ENCODE measurements around the gene MCRIP1. TPM values are rescaled to one million over a fixed set of nuclear protein-coding genes. Genes with fewer than 3 reads are reported as not detected.

MCRIP1 gene
- total and polyA plus RNA-seq, 9 of the 15 experiments (the other 6 are each of a cell fraction or from before 2014, with no cell fraction given), result 0.39 to 35.8 (median 9.7) TPM

GRCh38 chr17:81832608-81833159, 407 bp downstream of the MCRIP1 start (continued):
- TF ChIP-seq SMAD4 (CRISPR knock-in tag; conservative IDR thresholded peaks at IDR 0.05) (peak; percentile 72), MAX (CRISPR knock-in tag; IDR thresholded peaks at IDR 0.05) (0 out of 2 replicates have a peak, but pooled peaks have one; percentile 17), U2AF2 (optimal IDR thresholded peaks at IDR 0.05; ENCODE audit: low read depth, low read length) (no peak), ZNF197 (CRISPR knock-in tag; IDR thresholded peaks at IDR 0.05; ENCODE audit: low read depth) (no peak), MIER1 (IDR thresholded peaks at IDR 0.05; ENCODE audit: low read depth) (0 out of 2 replicates have a peak, but pooled peaks have one; percentile 12), PML (IDR thresholded peaks at IDR 0.05; ENCODE audit: low read length) (no peak), KLF13 (tag; IDR thresholded peaks at IDR 0.05; ENCODE audit: borderline replicate concordance, low read depth) (0 out of 2 replicates have a peak, but pooled peaks have one; percentile 43), EHMT2 (IDR thresholded peaks at IDR 0.05) (no peak), ZNF668 (CRISPR knock-in tag; IDR thresholded peaks at IDR 0.05) (no peak; the same call in 1 of the 2 replicates), ERF (CRISPR knock-in tag; IDR thresholded peaks at IDR 0.05) (0 out of 2 replicates have a peak, but pooled peaks have one; percentile 69), NFRKB (IDR thresholded peaks at IDR 0.05; ENCODE audit: low read depth) (peak; percentile 45; the same call in 1 of the 2 replicates), POLR2B (IDR thresholded peaks at IDR 0.05; ENCODE audit: low read depth, partially characterized antibody) (no peak), ZNF407 (IDR thresholded peaks at IDR 0.05; ENCODE audit: low read depth) (no peak), HMGN3 (IDR thresholded peaks at IDR 0.05; ENCODE audit: borderline replicate concordance, extremely low read depth, insufficient read length, low read depth, low read length) (peak; percentile 55), CC2D1A (IDR thresholded peaks at IDR 0.05) (no peak), CXXC5 (CRISPR knock-in tag; IDR thresholded peaks at IDR 0.05) (peak; percentile 74), PHF8 (IDR thresholded peaks at IDR 0.05; ENCODE audit: borderline replicate concordance, low read length) (peak; percentile 57; the same call in 1 of the 2 replicates)
- TF ChIP-seq, protein P1, sequence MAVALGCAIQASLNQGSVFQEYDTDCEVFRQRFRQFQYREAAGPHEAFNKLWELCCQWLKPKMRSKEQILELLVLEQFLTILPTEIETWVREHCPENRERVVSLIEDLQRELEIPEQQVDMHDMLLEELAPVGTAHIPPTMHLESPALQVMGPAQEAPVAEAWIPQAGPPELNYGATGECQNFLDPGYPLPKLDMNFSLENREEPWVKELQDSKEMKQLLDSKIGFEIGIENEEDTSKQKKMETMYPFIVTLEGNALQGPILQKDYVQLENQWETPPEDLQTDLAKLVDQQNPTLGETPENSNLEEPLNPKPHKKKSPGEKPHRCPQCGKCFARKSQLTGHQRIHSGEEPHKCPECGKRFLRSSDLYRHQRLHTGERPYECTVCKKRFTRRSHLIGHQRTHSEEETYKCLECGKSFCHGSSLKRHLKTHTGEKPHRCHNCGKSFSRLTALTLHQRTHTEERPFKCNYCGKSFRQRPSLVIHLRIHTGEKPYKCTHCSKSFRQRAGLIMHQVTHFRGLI (CRISPR knock-in tag; IDR thresholded peaks at IDR 0.05), result no peak

Data from K562 (cell line).